WERI-Rb-1 (cell line): ENCODE data around the gene MRTFB.

Experiments used
- DNase-seq: peaks from one replicate; pipeline ENCODE4 v3.0.0-alpha.2; 2020
- H3K27ac ChIP-seq: fragments of 250-450 bp; sonication (Bioruptor Pico); 2 replicates; pipeline ENCODE4 v1.5.1; 2020; ENCODE audit warnings: mild to moderate bottlenecking, moderate library complexity
- H3K27me3 ChIP-seq: fragments of 250-450 bp; sonication (Bioruptor Pico); 2 replicates; pipeline ENCODE4 v1.5.1; 2021; ENCODE audit warnings: mild to moderate bottlenecking, low read depth, moderate library complexity; ENCODE audit not compliant: insufficient read depth, severe bottlenecking
- H3K36me3 ChIP-seq: fragments of 250-450 bp; sonication (Bioruptor Pico); 2 replicates; pipeline ENCODE4 v1.5.1; 2020; ENCODE audit warnings: mild to moderate bottlenecking, moderate library complexity
- H3K4me3 ChIP-seq: 2 replicates; pipeline ENCODE4 v1.5.1; 2011; ENCODE audit warnings: low read depth, mild to moderate bottlenecking, control low read depth, low read length
- H3K9me3 ChIP-seq: fragments of 250-450 bp; sonication (Bioruptor Pico); 2 replicates; pipeline ENCODE4 v1.5.1; 2021; ENCODE audit warnings: mild to moderate bottlenecking, moderate library complexity; ENCODE audit not compliant: severe bottlenecking
- TF ChIP-seq, protein P1 (sequence below): IDR thresholded peaks from 2 replicates; pipeline ENCODE4 v1.5.1; 2011; ENCODE audit warnings: low read depth, mild to moderate bottlenecking, control low read depth, inconsistent platforms, low read length

The MRTFB gene

DNA sequence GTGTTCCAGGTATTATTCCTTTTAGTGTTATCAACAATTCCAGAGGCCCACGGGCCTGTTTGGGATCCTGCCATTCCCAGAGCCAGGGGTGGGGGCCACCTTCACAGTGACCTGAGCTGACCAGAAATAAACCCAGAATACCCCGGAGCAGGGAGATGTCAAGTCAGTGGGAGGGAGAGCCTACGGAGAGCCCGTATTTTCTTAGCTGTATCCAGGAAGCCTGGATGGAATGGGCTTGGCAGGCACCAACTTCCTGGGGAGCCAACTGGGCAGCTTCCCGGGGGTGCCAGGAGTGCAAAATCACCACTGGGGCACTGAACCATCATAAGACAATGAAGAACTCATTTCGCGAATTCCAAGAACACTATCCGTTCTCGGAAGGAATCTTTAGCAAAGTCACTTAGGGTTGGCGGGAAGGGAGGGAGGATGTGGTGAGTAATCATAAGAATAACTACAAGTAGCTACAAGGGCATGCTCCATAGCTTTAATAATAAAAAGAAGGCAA, 13.2 kb upstream of the MRTFB start:
- H3K27ac ChIP-seq, result no peak overlapping the region
- no peak overlapping the region for H3K4me3 ChIP-seq
- no peaks in the 10 kb centered on the region for H3K27me3 ChIP-seq
- TF ChIP-seq, protein P1, sequence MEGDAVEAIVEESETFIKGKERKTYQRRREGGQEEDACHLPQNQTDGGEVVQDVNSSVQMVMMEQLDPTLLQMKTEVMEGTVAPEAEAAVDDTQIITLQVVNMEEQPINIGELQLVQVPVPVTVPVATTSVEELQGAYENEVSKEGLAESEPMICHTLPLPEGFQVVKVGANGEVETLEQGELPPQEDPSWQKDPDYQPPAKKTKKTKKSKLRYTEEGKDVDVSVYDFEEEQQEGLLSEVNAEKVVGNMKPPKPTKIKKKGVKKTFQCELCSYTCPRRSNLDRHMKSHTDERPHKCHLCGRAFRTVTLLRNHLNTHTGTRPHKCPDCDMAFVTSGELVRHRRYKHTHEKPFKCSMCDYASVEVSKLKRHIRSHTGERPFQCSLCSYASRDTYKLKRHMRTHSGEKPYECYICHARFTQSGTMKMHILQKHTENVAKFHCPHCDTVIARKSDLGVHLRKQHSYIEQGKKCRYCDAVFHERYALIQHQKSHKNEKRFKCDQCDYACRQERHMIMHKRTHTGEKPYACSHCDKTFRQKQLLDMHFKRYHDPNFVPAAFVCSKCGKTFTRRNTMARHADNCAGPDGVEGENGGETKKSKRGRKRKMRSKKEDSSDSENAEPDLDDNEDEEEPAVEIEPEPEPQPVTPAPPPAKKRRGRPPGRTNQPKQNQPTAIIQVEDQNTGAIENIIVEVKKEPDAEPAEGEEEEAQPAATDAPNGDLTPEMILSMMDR, result no peak
- H3K36me3 ChIP-seq, result no peaks in the 10 kb centered on the region
- H3K9me3 ChIP-seq, result peaks cover 4% of the 10 kb centered on the region
- DNase-seq, result no peak

DNA sequence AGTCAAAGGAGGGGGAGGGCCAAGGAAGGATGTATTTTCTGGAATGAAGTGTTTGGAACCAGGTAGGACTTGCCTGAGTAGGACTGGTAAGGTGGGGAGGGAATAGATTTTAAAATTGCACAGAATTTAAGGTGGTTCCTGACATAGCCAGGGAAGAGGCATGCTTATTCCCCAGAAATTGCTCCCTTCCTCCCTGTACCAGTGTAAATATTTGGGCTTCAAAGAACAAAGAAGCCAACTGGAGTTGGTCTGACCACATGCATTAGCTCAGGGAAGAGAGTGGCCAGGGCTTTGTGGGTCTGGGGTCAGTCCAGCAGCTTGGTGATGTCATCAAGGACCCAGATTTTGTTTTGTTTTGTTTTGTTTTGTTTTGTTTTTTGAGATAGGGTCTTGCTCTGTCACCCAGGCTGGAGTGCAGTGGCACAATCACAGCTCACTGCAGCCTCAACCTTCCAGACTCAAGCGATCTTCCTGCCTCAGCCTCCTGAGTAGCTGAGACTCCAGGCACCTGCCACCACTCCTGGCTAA, 9.3 kb upstream of the MRTFB start:
- H3K9me3 ChIP-seq, result peaks cover 3% of the 10 kb centered on the region
- no peak overlapping the region for H3K4me3 ChIP-seq
- H3K27ac ChIP-seq, result no peak overlapping the region
- no peaks in the 10 kb centered on the region for H3K27me3 ChIP-seq
- DNase-seq, result no peak
- no peaks in the 10 kb centered on the region for H3K36me3 ChIP-seq
- TF ChIP-seq, protein P1, result no peak

DNA sequence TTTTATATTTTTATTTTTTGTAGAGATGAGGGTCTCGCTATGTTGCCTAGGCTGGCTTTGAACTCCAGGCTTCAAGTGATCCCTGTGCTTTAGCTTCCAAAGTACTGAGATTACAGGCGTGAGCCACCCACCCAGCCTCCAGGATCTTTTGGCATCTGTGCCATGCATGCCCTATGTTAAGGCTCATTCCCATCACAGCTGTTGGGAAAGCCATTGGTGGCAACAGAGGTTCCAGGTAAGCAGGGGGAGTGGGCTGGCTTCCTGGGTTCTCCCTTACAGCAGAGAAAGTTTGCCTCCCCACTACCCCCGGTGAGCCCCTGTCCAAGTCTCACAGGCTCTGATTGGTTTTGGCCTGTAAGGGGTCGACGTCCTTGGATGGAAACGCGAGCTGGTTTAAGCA, 8.9 kb upstream of the MRTFB start:
- Histone ChIP-seq H3K27ac (no peak overlapping the region), H3K36me3 (no peaks in the 10 kb centered on the region), H3K27me3 (no peaks in the 10 kb centered on the region), H3K4me3 (no peak overlapping the region), H3K9me3 (peaks cover 3% of the 10 kb centered on the region)
- no peak for DNase-seq
- TF ChIP-seq, protein P1, result no peak

DNA sequence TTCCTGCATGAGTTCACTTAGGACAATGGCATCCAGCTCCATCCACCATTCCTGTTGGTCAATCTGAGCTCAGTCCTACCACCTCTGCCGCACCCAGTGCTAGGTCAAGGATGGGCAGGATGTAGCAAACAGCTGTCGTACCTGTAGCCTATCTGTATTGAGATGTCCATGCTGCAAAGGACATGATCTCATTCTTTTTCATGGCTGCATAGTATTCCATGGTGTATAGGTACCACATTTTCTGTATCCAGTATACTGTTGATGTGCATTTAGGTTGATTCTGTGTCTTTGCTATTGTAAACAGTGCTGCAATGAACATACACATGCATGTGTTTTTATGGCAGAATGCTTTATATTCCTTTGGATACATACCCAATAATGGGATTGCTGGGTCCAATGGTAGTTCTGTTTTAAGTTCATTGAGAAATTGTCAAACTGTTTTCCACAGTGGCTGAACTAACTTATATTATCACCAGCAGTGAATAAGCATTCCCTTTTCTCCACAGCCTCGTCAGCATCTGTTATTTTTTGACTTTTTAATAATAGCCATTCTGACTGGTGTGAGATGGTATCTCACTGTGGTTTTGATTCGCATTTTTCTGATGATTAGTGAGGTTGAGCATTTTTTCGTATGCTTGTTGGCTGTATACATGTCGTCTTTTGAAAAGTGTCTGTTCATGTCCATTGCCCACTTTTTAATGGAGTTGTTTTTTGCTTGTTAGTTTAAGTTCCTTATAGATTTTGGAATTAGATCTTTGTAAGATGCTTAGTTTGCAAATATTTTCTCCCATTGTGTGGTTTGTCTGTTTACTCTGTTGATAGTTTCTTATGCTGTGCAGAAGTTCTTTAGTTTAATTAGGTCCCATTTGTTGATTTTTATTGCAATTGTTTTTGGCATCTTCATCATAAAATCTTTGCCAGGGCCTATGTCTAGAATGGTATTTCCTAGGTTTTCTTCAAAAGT, 7.2 kb upstream of the MRTFB start:
- TF ChIP-seq, protein P1, result no peak
- Histone ChIP-seq H3K27ac (no peak overlapping the region), H3K36me3 (no peaks in the 10 kb centered on the region), H3K27me3 (no peaks in the 10 kb centered on the region), H3K9me3 (peaks cover 3% of the 10 kb centered on the region), H3K4me3 (no peak overlapping the region)
- DNase-seq, result no peak

DNA sequence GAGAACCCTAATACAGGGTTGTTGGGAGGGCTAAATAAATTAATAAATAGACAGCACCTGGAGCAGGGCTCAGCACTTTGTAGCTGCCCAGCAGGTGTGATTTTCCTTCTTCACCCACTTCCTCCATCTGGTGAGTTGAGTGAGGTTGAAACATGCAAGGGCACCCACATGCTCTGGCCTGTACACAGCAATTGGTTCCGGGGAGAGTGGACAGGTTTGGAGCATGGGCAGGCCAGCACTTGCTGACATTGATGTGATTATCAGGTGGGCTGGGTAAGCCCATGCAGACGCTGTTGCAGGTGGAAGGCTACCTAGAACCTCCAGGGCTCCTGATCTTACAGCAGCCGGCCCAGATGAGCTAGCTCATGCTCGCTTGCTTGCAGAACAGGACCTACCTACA, 1.3 kb upstream of the MRTFB start:
- TF ChIP-seq, protein P1, result no peak
- Histone ChIP-seq H3K36me3 (no peaks in the 10 kb centered on the region), H3K27ac (no peak overlapping the region), H3K27me3 (no peaks in the 10 kb centered on the region), H3K9me3 (no peaks in the 10 kb centered on the region), H3K4me3 (no peak overlapping the region)
- DNase-seq, result no peak
